ENCODE results near the gene UQCRQ. TPM values are rescaled to one million over a fixed set of nuclear protein-coding genes. Genes with fewer than 3 reads are reported as not detected.

UQCRQ gene
- total and polyA plus RNA-seq, 2 of the 13 experiments (the other 11 are each of a cell fraction or from before 2014, with no cell fraction given): 257 to 575 TPM

- TF ChIP-seq TOE1 (CRISPR knock-in tag; IDR thresholded peaks at IDR 0.05) (no peak), HOXA7 (CRISPR knock-in tag; IDR thresholded peaks at IDR 0.05) (no peak), ZBTB39 (CRISPR knock-in tag; IDR thresholded peaks at IDR 0.05) (no peak), ZNF564 (CRISPR knock-in tag; IDR thresholded peaks at IDR 0.05) (no peak; the same call in none of the 2 replicates), SKI (IDR thresholded peaks at IDR 0.05; ENCODE audit: partially characterized antibody) (peak; percentile 36), NR2F1 (CRISPR knock-in tag; IDR thresholded peaks at IDR 0.05) (no peak), ZNF205 (CRISPR knock-in tag; IDR thresholded peaks at IDR 0.05) (0 out of 2 replicates have a peak, but pooled peaks have one; percentile 20), NCOR1 (IDR thresholded peaks at IDR 0.05; ENCODE audit: borderline replicate concordance, low read length) (no peak), KLF6 (CRISPR knock-in tag; IDR thresholded peaks at IDR 0.05) (0 out of 2 replicates have a peak, but pooled peaks have one; percentile 60), BCL6 (CRISPR knock-in tag; IDR thresholded peaks at IDR 0.05) (peak; percentile 24; the same call in 1 of the 2 replicates), ZBTB49 (CRISPR knock-in tag; IDR thresholded peaks at IDR 0.05; ENCODE audit: borderline replicate concordance) (no peak), ZNF207 (IDR thresholded peaks at IDR 0.05; ENCODE audit: borderline replicate concordance) (no peak), PBX3 (CRISPR knock-in tag; IDR thresholded peaks at IDR 0.05; ENCODE audit: borderline replicate concordance) (no peak), ATF7-NPFF (CRISPR knock-in tag; IDR thresholded peaks at IDR 0.05; ENCODE audit: low read depth) (peak; percentile 78), GATAD1 (CRISPR knock-in tag; IDR thresholded peaks at IDR 0.05) (peak; percentile 28; the same call in 1 of the 2 replicates), ZNF607 (CRISPR knock-in tag; IDR thresholded peaks at IDR 0.05; ENCODE audit: borderline replicate concordance) (no peak; the same call in none of the 2 replicates), GLI4 (CRISPR knock-in tag; IDR thresholded peaks at IDR 0.05; ENCODE audit: borderline replicate concordance) (no peak), ZNF552 (CRISPR knock-in tag; IDR thresholded peaks at IDR 0.05; ENCODE audit: borderline replicate concordance) (no peak; the same call in 1 of the 2 replicates), SMAD1 (CRISPR knock-in tag; IDR thresholded peaks at IDR 0.05; ENCODE audit: borderline replicate concordance, low read depth) (no peak), JUNB (CRISPR knock-in tag; IDR thresholded peaks at IDR 0.05; ENCODE audit: borderline replicate concordance) (no peak), ELF4 (CRISPR knock-in tag; IDR thresholded peaks at IDR 0.05; ENCODE audit: borderline replicate concordance) (no peak), RXRB (CRISPR knock-in tag; IDR thresholded peaks at IDR 0.05; ENCODE audit: borderline replicate concordance) (peak; percentile 19; the same call in 1 of the 2 replicates), NFKB2 (CRISPR knock-in tag; IDR thresholded peaks at IDR 0.05; ENCODE audit: borderline replicate concordance) (peak; percentile 31; the same call in 1 of the 2 replicates), ATAD3A (CRISPR knock-in tag; IDR thresholded peaks at IDR 0.05) (no peak), ZNF274 (CRISPR knock-in tag; IDR thresholded peaks at IDR 0.05) (no peak)
Measured at GRCh38 chr5:132829742-132830435, 36.6 kb upstream of the UQCRQ start (continued).
